K562 (cell line): ENCODE measurements around the gene PRR19. TPM values are rescaled to one million over a fixed set of nuclear protein-coding genes. Genes with fewer than 3 reads are reported as not detected.

Experiments
- ATAC-seq: fragments of 200-7000 bp; cut with Tn5 transposase; 3 replicates; pipeline ENCODE4 v1.9.1; 2020; ENCODE audit warnings: moderate library complexity
- BruUV-seq: library from RNA; stranded (reverse); fragments of 400-500 nt; replicated peaks from 2 replicates; lab custom pipeline; 2021; lab: Mats Ljungman, UMichigan
- CTCF ChIA-PET: fragments of 300-600 bp; formaldehyde crosslinking; extraction: SDS; loops from one replicate; lab custom pipeline; 2021; ENCODE audit warnings: low intra/inter-chr PET ratio; lab: Yijun Ruan, JAX
- POLR2A ChIA-PET: fragments of 300-600, 350-650 bp; sonication (Branson Sonifier 250); formaldehyde crosslinking; extraction: SDS; loops from one replicate; lab custom pipeline; 2021; ENCODE audit warnings: antibody characterized with exemption, inconsistent platforms; lab: Yijun Ruan, JAX
- DNase-seq, 4 experiments: peaks; one replicate each; pipeline versions ENCODE4 v3.0.0 to v3.0.0-alpha.2; 2011 to 2018; ENCODE audit warnings: low spot score in 3 of 4, mixed read lengths in 3 of 4; ENCODE audit errors: extremely low read depth in 1 of 4
- FAIRE-seq: peaks from 2 replicates; lab custom pipeline; 2011; peaks lifted over from hg19 to GRCh38; lab: Jason Lieb, UNC
- H2AFZ ChIP-seq: 2 replicates; pipeline ENCODE4 v1.6.0; 2011; ENCODE audit warnings: low read depth, low read length, control low read depth, inconsistent platforms
- H3K27ac ChIP-seq: fragments of 200-600 bp; 3 replicates; pipeline ENCODE4 v1.8.0; 2011; ENCODE audit warnings: low read depth, mild to moderate bottlenecking, control low read depth, inconsistent platforms, low read length, moderate library complexity, mixed read lengths; ENCODE audit errors: extremely low read depth
- H3K27me3 ChIP-seq, 2 experiments: fragments of 300-600 bp in 1 of 2; 2 replicates in 1 of 2; 3 replicates in 1 of 2; pipeline versions ENCODE4 v1.6.0 to v1.8.0; 2011; ENCODE audit warnings: inconsistent platforms in 2 of 2, low read length in 2 of 2, mild to moderate bottlenecking in 1 of 2, mixed read lengths in 1 of 2, moderate library complexity in 1 of 2; ENCODE audit not compliant: control insufficient read depth in 2 of 2, insufficient read depth in 2 of 2
- H3K36me3 ChIP-seq: fragments of 300-600 bp; 3 replicates; pipeline ENCODE4 v1.8.0; 2011; ENCODE audit warnings: mild to moderate bottlenecking, low read length, inconsistent platforms; ENCODE audit not compliant: control insufficient read depth, insufficient read depth
- H3K4me1 ChIP-seq, 2 experiments: fragments of 200-600 bp in 1 of 2; replicated peaks in 1 of 2; 2 replicates in 1 of 2; 3 replicates in 1 of 2; pipeline versions ENCODE4 v1.5.1 to v1.8.0; 2011; ENCODE audit warnings: inconsistent platforms in 2 of 2, low read length in 2 of 2, mild to moderate bottlenecking in 1 of 2, mixed read lengths in 1 of 2, moderate library complexity in 1 of 2; ENCODE audit not compliant: control insufficient read depth in 2 of 2, insufficient read depth in 2 of 2
- H3K4me2 ChIP-seq: 2 replicates; pipeline ENCODE4 v1.6.1; 2011; ENCODE audit warnings: low read length, control low read depth, inconsistent platforms, mixed read lengths; ENCODE audit not compliant: insufficient read depth
- H3K4me3 ChIP-seq: fragments of 200-600 bp; sonication (generic), shearing (Covaris generic); 2 replicates; pipeline ENCODE4 v1.5.1; 2016; ENCODE audit warnings: control low read depth, inconsistent platforms
- H3K79me2 ChIP-seq: fragments of 200-600 bp; 3 replicates; pipeline ENCODE4 v1.8.0; 2011; ENCODE audit warnings: low read length, inconsistent platforms; ENCODE audit not compliant: control insufficient read depth, insufficient read depth
- H3K9ac ChIP-seq, 2 experiments: 2 replicates each; pipeline versions ENCODE4 v1.6.0 to v1.6.1; 2011; ENCODE audit warnings: low read depth in 2 of 2, low read length in 2 of 2, control low read depth in 1 of 2, inconsistent platforms in 1 of 2, mild to moderate bottlenecking in 1 of 2, mixed read lengths in 1 of 2; ENCODE audit not compliant: insufficient read depth in 1 of 2
- H3K9me1 ChIP-seq: one replicate; pipeline ENCODE4 v1.6.0; 2011; ENCODE audit warnings: inconsistent platforms, mild to moderate bottlenecking, low read length, moderate library complexity; ENCODE audit not compliant: control insufficient read depth, insufficient read depth
- H3K9me3 ChIP-seq: replicated peaks from 2 replicates; pipeline ENCODE4 v1.5.1; 2011; ENCODE audit warnings: low read depth, low read length, inconsistent platforms; ENCODE audit not compliant: control insufficient read depth, insufficient read depth
- H4K20me1 ChIP-seq: replicated peaks from 2 replicates; pipeline ENCODE4 v1.6.1; 2011; ENCODE audit warnings: low read length, inconsistent platforms, mixed read lengths; ENCODE audit not compliant: control insufficient read depth, insufficient read depth
- CTCF ChIP-seq, 3 experiments: IDR thresholded peaks in 2 of 3; conservative IDR thresholded peaks in 1 of 3; 2 replicates each; pipeline ENCODE4 v1.5.1; 2011 to 2012; ENCODE audit warnings: low read length in 3 of 3, mild to moderate bottlenecking in 3 of 3, control low read depth in 2 of 3, improper control_type of control experiment in 1 of 3, inconsistent platforms in 1 of 3, low read depth in 1 of 3, mixed read lengths in 1 of 3, moderate library complexity in 1 of 3; ENCODE audit not compliant: insufficient read depth in 2 of 3
- NCOA2 ChIP-seq, 2 experiments: fragments of 450-650 bp; IDR thresholded peaks; 2 replicates each; pipeline ENCODE4 v1.6.1; 2018; ENCODE audit warnings: mild to moderate bottlenecking in 2 of 2, moderate library complexity in 1 of 2; ENCODE audit not compliant: partially characterized antibody in 2 of 2
- SAFB2 ChIP-seq: fragments of 200-400 bp; formaldehyde crosslinking; IDR thresholded peaks from 2 replicates; pipeline ENCODE4 v1.6.1; 2018; ENCODE audit warnings: borderline replicate concordance, low read length, low read depth, moderate library complexity; ENCODE audit not compliant: severe bottlenecking
- WGBS: fragments of 100-300 bp; shearing (Covaris generic); methylation state at CpG from one replicate; pipeline ENCODE4 v1.1.6; 2016; ENCODE audit warnings: low coverage, mixed read lengths; ENCODE audit not compliant: insufficient coverage; ENCODE audit errors: missing lambda C conversion rate; 5-methylcytosine and 5-hydroxymethylcytosine counted together
- in situ Hi-C: fragments of 300-500 bp; cut with MboI; formaldehyde crosslinking; loops from 4 replicates; pipeline ENCODE4 v1.15.0; 2018; ENCODE audit warnings: inconsistent platforms, mixed read lengths
- intact Hi-C: fragments of 100-400 bp; cut with micrococcal nuclease; formaldehyde crosslinking; loops from 2 replicates; pipeline ENCODE4 v1.14.2; 2022
- polyA plus RNA-seq, 8 experiments: library from polyadenylated mRNA; depleted of rRNA in 4 of 8; stranded (reverse) in 5 of 8; unstranded in 3 of 8; fragments of >200 nt; fragmentation: Nextera tagmentation in 2 of 8; fragmentation: Illumina TruSeq in 1 of 8; extraction: Ambion mirVana in 2 of 8; extraction: Trizol in 1 of 8; gene quantifications; 2 replicates each; pipeline versions ENCODE4 v1.2.1 to v1.2.3, GENCODE V29; 2011 to 2014; ENCODE audit warnings: inconsistent platforms in 1 of 8, missing spikeins in 1 of 8
- total RNA-seq, 7 experiments: library from RNA; depleted of rRNA in 6 of 7; stranded (reverse); fragments of >200 nt in 6 of 7; fragmentation: Illumina TruSeq in 2 of 7; extraction: Trizol in 2 of 7; gene quantifications; 2 replicates each; pipeline versions ENCODE4 v1.2.1 to v1.2.3, GENCODE V29; 2011 to 2021; ENCODE audit warnings: low replicate concordance in 1 of 7

The PRR19 gene
- total and polyA plus RNA-seq, 9 of the 15 experiments (the other 6 are each of a cell fraction or from before 2014, with no cell fraction given), result 0.10 to 1.6 (median 0.54) TPM

- TF ChIP-seq SAFB2, result no peak
Observed at GRCh38 chr19:42294471-42295137, 7.3 kb upstream of the PRR19 start (continued).

- Histone ChIP-seq H2AFZ (no peak overlapping the region), H3K4me3 (no peak overlapping the region), H3K9me1 (no peaks in the 10 kb centered on the region), H3K9ac (no peak overlapping the region), H3K27me3 (no peaks in the 10 kb centered on the region), H3K79me2 (no peaks in the 10 kb centered on the region), H3K4me1 (peaks cover 0 to 60% of the 10 kb centered on the region in 2 experiments; a peak in 3 of 5 replicates), H3K9me3 (no peaks in the 10 kb centered on the region), H3K36me3 (peaks cover 80% of the 10 kb centered on the region; the same call in 2 of the 3 replicates), H3K4me2 (no peak overlapping the region), H4K20me1 (peaks cover 7% of the 10 kb centered on the region; the same call in 1 of the 2 replicates), H3K27ac (no peak overlapping the region)
- POLR2A ChIA-PET, result interaction anchor here (1.4 kb wide), 1 partner anchor 85 kb away, joined by 4 read pairs; no protein-coding TSS in a partner anchor
- CTCF ChIA-PET, result interaction anchor here (0.7 to 2.3 kb wide), 3 partner anchors 50 to 187 kb away, joined by 5 to 13 read pairs (median 9); partner anchors contain the start of gene POU2F2
- TF ChIP-seq NCOA2 (IDR thresholded peaks at IDR 0.05; ENCODE audit: partially characterized antibody in 2 of 2) (no peak), CTCF (IDR thresholded peaks at IDR 0.05 in 2 of 3, conservative IDR thresholded peaks at IDR 0.05 in 1 of 3; ENCODE audit: insufficient read depth in 2 of 3, low read depth in 1 of 3, low read length in 3 of 3) (0 out of 6 replicates have a peak, but pooled peaks of 1 of the 3 experiments have one; percentile 26)
- no peak for DNase-seq
- WGBS, result 43% methylated on average over 2 of the region's 5 CpGs
- ATAC-seq, result peak; percentile 6; the same call in 1 of the 3 replicates
- BruUV-seq, result TSS peak; percentile 40
- intact Hi-C loops, result loop anchor here (5.0 kb wide), 1 partner anchor 53 kb away; the partner anchor contains the start of gene GSK3A
- FAIRE-seq, result no peak
- in situ Hi-C loops, result no loop called here
Observed at GRCh38 chr19:42295342-42295741, 6.6 kb upstream of the PRR19 start.
